ENCODE data around the gene IGFBP6. TPM values are rescaled to one million over a fixed set of nuclear protein-coding genes. Genes with fewer than 3 reads are reported as not detected.

IGFBP6 gene
- total and polyA plus RNA-seq, 9 of the 15 experiments (the other 6 are each of a cell fraction or from before 2014, with no cell fraction given): 0.15 to 1.4 (median 0.54) TPM

DNA sequence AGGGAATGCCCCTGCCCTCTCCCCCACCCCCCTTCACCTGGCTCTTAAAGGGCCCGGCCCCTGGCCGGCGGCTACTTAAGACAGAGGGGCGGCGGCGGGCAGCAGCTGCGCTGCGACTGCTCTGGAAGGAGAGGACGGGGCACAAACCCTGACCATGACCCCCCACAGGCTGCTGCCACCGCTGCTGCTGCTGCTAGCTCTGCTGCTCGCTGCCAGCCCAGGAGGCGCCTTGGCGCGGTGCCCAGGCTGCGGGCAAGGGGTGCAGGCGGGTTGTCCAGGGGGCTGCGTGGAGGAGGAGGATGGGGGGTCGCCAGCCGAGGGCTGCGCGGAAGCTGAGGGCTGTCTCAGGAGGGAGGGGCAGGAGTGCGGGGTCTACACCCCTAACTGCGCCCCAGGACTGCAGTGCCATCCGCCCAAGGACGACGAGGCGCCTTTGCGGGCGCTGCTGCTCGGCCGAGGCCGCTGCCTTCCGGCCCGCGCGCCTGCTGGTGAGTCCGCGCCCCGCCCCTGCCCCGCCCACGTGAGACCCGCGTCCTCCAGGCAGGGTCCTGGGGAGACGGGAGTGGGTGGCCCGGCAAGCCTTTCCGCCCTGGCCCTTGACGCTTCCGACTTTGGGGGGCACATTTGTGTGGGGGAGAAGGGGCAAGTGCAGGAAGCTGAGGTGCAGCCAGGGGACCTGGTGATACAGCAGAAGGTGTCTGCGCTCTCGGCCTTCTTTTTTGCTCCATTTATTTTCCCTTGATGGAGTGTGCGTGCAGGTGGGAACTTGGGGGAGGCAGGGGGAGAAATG is at the start of gene IGFBP6 (continued):
- TF ChIP-seq CBX3 (IDR thresholded peaks at IDR 0.05; ENCODE audit: borderline replicate concordance in 1 of 2, low read length in 2 of 2) (peak in 1 of 2 experiments; percentile 4; a peak in 1 of 3 replicates), CREM (IDR thresholded peaks at IDR 0.05; ENCODE audit: low read depth) (0 out of 2 replicates have a peak, but pooled peaks have one; percentile 16), TEAD2 (tag; IDR thresholded peaks at IDR 0.05) (no peak), POLR2A (conservative IDR thresholded peaks at IDR 0.05) (no peak), GATAD2B (IDR thresholded peaks at IDR 0.05; ENCODE audit: borderline replicate concordance) (no peak), LARP7 (IDR thresholded peaks at IDR 0.05) (no peak), ETS2 (tag; IDR thresholded peaks at IDR 0.05; ENCODE audit: borderline replicate concordance, poor library complexity, severe bottlenecking) (no peak), NCOA6 (IDR thresholded peaks at IDR 0.05) (no peak), KDM5B (IDR thresholded peaks at IDR 0.05; ENCODE audit: insufficient replicate concordance, low read depth, low read length) (peak; percentile 31), ARID2 (IDR thresholded peaks at IDR 0.05) (no peak)
- TF ChIP-seq, protein P1, sequence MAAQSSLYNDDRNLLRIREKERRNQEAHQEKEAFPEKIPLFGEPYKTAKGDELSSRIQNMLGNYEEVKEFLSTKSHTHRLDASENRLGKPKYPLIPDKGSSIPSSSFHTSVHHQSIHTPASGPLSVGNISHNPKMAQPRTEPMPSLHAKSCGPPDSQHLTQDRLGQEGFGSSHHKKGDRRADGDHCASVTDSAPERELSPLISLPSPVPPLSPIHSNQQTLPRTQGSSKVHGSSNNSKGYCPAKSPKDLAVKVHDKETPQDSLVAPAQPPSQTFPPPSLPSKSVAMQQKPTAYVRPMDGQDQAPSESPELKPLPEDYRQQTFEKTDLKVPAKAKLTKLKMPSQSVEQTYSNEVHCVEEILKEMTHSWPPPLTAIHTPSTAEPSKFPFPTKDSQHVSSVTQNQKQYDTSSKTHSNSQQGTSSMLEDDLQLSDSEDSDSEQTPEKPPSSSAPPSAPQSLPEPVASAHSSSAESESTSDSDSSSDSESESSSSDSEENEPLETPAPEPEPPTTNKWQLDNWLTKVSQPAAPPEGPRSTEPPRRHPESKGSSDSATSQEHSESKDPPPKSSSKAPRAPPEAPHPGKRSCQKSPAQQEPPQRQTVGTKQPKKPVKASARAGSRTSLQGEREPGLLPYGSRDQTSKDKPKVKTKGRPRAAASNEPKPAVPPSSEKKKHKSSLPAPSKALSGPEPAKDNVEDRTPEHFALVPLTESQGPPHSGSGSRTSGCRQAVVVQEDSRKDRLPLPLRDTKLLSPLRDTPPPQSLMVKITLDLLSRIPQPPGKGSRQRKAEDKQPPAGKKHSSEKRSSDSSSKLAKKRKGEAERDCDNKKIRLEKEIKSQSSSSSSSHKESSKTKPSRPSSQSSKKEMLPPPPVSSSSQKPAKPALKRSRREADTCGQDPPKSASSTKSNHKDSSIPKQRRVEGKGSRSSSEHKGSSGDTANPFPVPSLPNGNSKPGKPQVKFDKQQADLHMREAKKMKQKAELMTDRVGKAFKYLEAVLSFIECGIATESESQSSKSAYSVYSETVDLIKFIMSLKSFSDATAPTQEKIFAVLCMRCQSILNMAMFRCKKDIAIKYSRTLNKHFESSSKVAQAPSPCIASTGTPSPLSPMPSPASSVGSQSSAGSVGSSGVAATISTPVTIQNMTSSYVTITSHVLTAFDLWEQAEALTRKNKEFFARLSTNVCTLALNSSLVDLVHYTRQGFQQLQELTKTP (IDR thresholded peaks at IDR 0.05; ENCODE audit: low read depth in 1 of 2, partially characterized antibody in 2 of 2): no peak
- TF ChIP-seq, protein P2, sequence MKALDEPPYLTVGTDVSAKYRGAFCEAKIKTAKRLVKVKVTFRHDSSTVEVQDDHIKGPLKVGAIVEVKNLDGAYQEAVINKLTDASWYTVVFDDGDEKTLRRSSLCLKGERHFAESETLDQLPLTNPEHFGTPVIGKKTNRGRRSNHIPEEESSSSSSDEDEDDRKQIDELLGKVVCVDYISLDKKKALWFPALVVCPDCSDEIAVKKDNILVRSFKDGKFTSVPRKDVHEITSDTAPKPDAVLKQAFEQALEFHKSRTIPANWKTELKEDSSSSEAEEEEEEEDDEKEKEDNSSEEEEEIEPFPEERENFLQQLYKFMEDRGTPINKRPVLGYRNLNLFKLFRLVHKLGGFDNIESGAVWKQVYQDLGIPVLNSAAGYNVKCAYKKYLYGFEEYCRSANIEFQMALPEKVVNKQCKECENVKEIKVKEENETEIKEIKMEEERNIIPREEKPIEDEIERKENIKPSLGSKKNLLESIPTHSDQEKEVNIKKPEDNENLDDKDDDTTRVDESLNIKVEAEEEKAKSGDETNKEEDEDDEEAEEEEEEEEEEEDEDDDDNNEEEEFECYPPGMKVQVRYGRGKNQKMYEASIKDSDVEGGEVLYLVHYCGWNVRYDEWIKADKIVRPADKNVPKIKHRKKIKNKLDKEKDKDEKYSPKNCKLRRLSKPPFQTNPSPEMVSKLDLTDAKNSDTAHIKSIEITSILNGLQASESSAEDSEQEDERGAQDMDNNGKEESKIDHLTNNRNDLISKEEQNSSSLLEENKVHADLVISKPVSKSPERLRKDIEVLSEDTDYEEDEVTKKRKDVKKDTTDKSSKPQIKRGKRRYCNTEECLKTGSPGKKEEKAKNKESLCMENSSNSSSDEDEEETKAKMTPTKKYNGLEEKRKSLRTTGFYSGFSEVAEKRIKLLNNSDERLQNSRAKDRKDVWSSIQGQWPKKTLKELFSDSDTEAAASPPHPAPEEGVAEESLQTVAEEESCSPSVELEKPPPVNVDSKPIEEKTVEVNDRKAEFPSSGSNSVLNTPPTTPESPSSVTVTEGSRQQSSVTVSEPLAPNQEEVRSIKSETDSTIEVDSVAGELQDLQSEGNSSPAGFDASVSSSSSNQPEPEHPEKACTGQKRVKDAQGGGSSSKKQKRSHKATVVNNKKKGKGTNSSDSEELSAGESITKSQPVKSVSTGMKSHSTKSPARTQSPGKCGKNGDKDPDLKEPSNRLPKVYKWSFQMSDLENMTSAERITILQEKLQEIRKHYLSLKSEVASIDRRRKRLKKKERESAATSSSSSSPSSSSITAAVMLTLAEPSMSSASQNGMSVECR (CRISPR knock-in tag; IDR thresholded peaks at IDR 0.05): peak; percentile 48; the same call in 1 of the 2 replicates
- TF ChIP-seq, protein P3, sequence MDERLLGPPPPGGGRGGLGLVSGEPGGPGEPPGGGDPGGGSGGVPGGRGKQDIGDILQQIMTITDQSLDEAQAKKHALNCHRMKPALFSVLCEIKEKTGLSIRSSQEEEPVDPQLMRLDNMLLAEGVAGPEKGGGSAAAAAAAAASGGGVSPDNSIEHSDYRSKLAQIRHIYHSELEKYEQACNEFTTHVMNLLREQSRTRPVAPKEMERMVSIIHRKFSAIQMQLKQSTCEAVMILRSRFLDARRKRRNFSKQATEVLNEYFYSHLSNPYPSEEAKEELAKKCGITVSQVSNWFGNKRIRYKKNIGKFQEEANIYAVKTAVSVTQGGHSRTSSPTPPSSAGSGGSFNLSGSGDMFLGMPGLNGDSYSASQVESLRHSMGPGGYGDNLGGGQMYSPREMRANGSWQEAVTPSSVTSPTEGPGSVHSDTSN (CRISPR knock-in tag; IDR thresholded peaks at IDR 0.05; ENCODE audit: low read depth): no peak
- TF ChIP-seq, protein P3 (tag; conservative IDR thresholded peaks at IDR 0.05; ENCODE audit: low read depth): no peak
